HG03432 (cell line): ENCODE measurements around the gene DZANK1.
"Not testable (repeated sequence)": the region's sequence is repeated elsewhere in the genome, so short reads cannot be mapped to it uniquely, and the experiment has no call there.

ENCODE experiments used
- ATAC-seq: cut with Tn5 transposase; IDR thresholded peaks from one replicate; pipeline ENCODE4 v1.9.1; 2021; ENCODE audit warnings: mild to moderate bottlenecking, moderate library complexity; ENCODE audit not compliant: unreplicated experiment

The DZANK1 gene

DNA sequence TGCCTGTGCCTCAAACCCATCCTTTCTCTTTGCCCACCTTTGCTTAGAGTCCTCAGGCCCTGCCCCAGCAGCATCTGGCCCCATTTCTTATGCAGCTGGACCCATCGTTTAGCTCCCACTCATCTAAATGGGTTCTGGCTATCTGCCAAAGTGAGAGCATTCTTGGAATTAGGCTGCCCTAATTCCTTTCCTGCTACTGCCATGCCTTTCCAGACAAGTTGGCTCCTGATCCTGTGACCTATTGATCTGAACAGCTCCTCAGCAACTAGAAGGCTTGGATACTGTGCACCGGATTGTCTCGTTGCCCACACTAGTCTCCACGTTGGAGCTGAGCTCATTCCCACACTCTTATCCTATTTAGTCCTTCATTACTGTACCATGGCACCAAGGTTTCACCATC, 22.9 kb downstream of the DZANK1 start:
- ATAC-seq, result no peak

DNA sequence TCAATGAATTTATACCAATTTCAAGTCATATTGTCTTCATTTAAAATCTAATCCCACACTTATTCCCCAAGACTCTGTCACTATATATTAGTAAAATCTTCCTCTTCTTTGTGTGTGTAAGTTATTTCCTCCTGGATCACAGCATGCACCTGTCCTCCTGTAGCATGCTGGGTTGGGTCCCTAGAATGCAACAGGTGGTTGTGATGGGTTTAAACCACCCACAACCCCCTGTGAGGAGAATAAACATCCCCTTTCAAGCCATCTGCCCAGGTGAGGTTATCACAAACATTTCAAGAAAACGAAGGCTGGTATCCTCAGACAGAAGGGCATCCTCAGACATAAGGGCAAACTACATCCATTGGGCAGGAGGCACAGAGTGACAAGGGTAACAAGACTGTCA, 26.4 kb downstream of the DZANK1 start:
- ATAC-seq, result no peak

- ATAC-seq, result no peak
These were observed 30.0 kb downstream of the DZANK1 start for GRCh38 chr20:18436847-18437246.

DNA sequence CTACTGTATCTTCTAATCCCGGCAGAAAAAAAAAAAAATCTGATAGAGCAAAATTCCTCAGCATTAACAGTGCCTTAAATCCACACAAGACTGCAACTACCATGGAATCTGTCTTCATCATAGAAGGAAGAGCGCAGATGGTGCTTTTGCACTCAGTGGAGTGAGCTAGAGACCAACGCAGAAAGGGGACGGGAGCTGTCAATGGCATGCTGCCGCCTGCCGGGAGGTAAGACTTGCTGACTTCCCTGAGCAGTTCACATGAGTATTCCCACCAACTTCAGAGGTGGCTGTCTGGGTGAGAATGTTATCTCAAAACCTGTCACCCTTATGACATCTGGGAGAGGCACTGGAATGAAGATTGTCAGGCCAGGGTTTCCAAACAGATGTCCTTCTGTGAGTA, 35.6 kb downstream of the DZANK1 start:
- ATAC-seq, result no peak

DNA sequence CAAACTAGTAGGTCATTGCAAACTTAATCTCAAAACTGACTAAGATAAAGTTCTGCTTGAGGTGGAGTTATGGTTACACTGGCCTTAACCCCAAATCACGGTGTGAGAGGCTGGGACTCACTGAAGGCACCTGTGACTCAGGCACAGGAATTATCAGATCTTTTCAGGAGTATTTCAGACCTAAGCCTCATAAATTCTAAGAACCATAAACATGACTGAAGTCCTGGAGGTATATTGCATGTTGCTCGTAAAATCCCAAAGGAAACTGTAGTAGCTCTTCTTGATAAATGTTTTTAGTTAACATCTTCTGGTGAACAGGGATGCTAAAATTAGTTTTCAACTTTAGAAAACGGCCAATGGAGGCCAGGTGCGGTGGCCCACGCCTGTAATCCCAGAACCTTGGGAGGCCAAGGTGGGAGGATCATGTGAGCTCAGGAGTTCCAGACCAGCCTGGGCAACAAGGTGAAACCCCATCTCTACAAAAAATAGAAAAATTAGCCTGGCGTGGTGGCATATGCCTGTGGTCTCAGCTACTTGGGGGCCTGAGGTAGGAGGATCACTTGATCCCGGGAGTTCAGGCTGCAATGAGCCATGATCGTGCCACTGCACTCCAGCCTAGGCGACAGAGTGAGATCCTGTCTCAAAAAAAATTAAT, 36.5 kb downstream of the DZANK1 start:
- no peak for ATAC-seq

- ATAC-seq, result no peak
These were observed 38.2 kb downstream of the DZANK1 start for GRCh38 chr20:18428490-18429173.

DNA sequence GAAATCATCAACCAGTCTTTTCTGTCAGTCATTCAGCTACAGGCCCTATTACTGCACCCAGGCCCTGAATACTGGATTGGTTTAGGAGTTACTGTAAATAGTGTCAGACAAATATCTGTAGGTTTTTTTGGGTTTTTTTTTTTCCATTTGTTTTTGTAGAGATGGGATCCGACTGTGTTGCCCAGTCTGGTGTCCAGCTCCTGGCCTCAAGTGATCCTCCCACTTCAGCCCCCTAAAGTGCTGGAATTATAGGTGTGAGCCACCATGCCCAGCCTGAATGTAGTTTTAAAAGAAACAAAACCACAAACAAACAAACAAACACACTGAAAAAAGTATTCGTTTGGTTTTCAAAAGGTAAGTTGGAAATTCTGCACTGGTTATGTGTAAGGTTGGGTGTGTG, 39.6 kb downstream of the DZANK1 start:
- ATAC-seq, result no peak

- ATAC-seq, result no peak
These were observed 45.2 kb downstream of the DZANK1 start for GRCh38 chr20:18421608-18422007.

- ATAC-seq, result no peak
These were observed 50.3 kb downstream of the DZANK1 start for GRCh38 chr20:18416486-18416885.

- ATAC-seq, result no peak
These were observed 52.7 kb downstream of the DZANK1 start for GRCh38 chr20:18414140-18414539.

DNA sequence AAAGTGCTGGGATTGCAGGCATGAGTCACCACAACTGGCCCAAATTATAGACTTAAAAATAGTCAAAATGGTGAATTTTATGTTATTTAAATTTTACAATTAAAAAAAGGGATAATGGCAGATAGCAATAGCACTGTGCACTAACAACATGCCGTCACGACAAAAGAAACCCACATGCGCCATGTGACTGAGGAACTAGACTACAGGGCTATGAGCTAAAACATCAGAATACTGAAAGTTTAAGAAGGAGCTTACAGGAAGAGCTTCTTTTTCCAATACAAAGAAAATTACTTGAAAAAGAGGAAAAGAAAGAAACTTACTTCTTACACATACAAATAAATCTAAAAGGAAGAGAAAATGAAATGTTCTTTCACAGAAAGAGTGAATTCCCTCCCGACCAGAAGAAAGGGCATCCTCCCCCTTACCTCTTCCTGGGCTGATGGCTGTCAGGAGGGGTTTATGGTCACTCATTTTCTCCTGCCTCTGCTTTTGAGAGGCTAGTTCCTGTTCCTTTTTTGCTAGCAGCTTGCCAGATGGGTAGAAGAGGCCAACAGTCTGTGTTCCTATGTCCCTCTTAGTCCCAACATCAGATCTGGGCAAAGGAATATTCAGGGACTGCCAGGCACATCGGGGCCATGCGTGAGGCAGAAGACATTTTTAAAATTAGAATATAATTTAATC, 54.5 kb downstream of the DZANK1 start:
- ATAC-seq, result peak; percentile 40

GRCh38 chr20:18405826-18406225, 61.0 kb downstream of the DZANK1 start:
- no peak for ATAC-seq

DNA sequence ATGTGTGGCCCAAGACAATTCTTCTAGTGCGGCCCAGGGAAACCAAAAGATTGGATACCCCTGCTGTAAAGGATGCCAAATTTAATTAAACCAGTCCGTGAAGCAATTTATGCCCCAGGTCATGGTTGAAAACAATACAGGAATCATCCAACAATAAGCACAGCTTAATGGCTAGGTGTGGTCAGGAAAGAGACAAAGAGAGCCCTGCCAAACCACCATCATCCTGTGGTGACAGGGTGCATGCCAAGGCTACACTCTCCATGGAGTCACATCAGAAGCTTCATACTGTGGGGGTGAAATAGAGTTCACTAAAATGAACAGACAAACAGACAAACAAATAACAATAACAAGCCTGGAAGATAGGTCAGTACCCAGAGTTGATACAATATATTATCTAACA, 62.7 kb downstream of the DZANK1 start:
- ATAC-seq, result no peak

DNA sequence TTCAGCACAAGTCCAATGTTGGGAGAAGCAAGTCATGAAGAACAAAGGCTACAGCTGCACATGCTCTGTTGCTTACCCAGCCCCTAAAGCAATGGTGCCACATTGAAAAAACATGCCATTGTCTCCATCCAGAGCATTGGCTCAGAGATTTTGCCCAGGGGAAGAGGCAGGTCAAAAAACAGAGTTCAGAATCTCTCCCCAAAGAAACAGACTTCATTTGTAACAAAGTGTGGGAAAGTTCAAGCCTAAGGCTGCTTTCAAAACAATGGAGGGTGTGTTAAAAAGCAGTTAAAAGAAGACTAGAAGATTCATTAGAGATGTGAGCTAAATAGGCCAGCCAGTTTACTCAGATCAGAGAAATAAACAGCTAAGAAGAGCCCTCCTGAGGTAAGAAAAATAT, 63.6 kb downstream of the DZANK1 start:
- ATAC-seq, result no peak

DNA sequence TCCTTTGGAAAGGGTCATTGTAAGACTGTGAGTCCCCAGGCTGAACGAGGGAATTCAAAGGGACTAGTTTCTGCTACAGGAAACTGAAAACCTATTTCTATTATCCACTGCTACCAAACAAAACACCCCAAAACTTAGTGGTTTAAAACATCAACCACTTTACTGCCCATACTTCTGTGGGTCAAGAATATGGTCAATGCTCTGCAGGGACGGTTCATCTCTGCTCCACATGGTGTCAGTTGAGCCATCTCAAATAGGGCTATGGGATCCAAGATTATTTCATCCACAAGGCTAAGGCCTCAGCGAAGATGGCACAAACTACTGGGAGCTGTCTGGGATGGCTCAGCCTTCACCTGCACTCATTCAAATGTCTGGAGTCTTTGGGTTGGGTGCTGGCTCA, 65.5 kb downstream of the DZANK1 start:
- ATAC-seq, result no peak

GRCh38 chr20:18400460-18400859, 66.4 kb downstream of the DZANK1 start:
- ATAC-seq, result no peak

DNA sequence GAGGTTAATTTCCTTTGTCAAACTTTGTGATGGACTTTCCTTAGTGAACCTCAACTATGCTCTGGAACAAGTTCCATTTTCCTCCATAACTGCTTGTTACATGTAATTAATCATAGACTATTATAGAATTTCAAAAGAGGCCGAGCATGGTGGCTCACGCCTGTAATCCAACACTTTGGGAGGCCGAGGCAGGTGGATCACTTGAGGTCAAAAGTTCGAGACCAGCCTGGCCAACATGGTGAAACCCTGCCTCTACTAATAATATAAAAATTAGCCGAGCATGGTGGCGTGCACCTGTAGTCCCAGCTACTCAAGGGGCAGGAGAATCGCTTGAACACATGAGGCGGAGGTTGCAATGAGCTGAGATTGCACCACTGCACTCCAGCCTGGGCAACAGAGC, 68.1 kb downstream of the DZANK1 start:
- not testable (repeated sequence) for ATAC-seq

- no peak for ATAC-seq
These were observed 69.8 kb downstream of the DZANK1 start for GRCh38 chr20:18397030-18397429.

DNA sequence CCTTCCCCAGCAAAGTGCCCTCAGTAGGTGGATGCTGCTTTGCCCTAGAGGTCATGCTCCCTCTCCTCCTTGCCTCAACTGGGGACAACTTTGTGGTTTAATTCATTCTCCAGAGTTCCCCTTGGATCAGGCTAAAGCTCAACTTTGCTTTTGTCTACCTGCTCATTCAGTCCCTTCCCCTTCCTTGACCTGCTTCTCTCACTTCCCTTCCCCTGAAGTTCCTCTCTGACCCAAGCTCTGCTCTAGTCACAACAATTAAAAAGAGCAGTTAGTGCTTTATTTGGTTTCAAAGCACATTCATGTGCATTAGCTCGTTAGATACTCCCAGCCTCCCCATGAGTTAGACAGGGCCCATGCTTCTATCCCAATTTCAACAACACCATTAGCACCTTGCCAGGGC, 71.3 kb downstream of the DZANK1 start:
- ATAC-seq, result no peak

GRCh38 chr20:18394363-18394762, 72.5 kb downstream of the DZANK1 start:
- ATAC-seq, result no peak

- ATAC-seq, result no peak
These were observed 75.1 kb downstream of the DZANK1 start for GRCh38 chr20:18391686-18392085.

- ATAC-seq, result no peak
These were observed 76.6 kb downstream of the DZANK1 start for GRCh38 chr20:18390201-18390600.
